ENCODE measurements around the gene BCAS1.

The BCAS1 gene

DNA sequence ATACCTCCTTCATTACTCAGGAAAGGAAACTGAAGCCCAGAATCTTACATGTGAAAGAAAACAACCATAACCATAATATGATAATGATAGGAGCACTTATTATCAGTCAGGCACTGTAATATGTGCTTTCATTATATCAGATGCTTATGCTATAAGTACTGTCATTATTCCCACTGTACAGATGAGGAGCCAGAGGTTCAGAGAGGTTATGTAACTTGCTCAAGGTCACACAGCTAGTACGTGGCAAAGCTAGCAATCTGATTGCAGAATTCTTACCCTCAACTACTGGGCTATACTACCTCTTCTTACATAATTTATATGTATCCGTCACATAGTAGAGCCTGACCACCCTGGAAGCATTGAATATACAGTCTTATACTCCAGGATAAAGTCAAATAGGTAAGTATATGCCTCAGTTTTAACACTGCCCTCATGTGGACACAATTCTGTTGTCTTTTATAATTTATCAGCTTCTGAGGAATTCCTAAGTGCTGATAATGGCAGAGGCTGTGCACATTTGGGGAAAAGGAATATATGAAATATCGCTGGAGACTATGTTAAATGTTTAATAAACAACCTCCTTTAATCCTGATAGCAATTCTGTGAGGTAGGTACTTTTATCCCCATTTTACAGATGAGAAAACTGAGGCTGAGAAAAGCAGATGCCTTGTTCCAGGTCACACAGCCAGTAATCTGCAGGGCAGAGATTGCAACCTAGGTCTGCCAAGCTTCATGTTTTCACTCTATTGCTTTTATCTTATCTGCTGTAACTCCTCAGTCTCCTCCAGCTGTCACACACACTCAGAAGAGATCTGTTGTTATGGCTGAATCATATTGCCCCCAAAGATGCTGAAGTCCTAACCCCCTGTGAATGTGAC lies 13.4 kb downstream of the BCAS1 start:
- DNase-seq (no peak), ATAC-seq (ENCODE audit: insufficient read depth, low read depth) (no peak)
- H3K4me1 ChIP-seq (ENCODE audit: insufficient read depth, low read length) = no peaks in the 10 kb centered on the region
- no peak overlapping the region for H2AFZ ChIP-seq (ENCODE audit: low read depth, low read length)
- TF ChIP-seq EZH2 (IDR thresholded peaks at IDR 0.05; ENCODE audit: borderline replicate concordance, low read depth, low read length, severe bottlenecking) = no peak
- TF ChIP-seq, protein P1, sequence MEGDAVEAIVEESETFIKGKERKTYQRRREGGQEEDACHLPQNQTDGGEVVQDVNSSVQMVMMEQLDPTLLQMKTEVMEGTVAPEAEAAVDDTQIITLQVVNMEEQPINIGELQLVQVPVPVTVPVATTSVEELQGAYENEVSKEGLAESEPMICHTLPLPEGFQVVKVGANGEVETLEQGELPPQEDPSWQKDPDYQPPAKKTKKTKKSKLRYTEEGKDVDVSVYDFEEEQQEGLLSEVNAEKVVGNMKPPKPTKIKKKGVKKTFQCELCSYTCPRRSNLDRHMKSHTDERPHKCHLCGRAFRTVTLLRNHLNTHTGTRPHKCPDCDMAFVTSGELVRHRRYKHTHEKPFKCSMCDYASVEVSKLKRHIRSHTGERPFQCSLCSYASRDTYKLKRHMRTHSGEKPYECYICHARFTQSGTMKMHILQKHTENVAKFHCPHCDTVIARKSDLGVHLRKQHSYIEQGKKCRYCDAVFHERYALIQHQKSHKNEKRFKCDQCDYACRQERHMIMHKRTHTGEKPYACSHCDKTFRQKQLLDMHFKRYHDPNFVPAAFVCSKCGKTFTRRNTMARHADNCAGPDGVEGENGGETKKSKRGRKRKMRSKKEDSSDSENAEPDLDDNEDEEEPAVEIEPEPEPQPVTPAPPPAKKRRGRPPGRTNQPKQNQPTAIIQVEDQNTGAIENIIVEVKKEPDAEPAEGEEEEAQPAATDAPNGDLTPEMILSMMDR (IDR thresholded peaks at IDR 0.05; ENCODE audit: borderline replicate concordance, extremely low read depth, low read length, poor library complexity, severe bottlenecking) = peak; percentile 10
- no peak overlapping the region for H3K4me2 ChIP-seq (ENCODE audit: insufficient read depth, low read length)
- no peak overlapping the region for H3K9ac ChIP-seq (ENCODE audit: low read depth, low read length)
- H3K27ac ChIP-seq (ENCODE audit: low read length) = no peak overlapping the region
- H4K20me1 ChIP-seq (ENCODE audit: insufficient read depth, low read length) = no peaks in the 10 kb centered on the region
- H3K9me3 ChIP-seq (ENCODE audit: insufficient read depth, low read length, severe bottlenecking) = no peaks in the 10 kb centered on the region
- no peaks in the 10 kb centered on the region for H3K27me3 ChIP-seq (ENCODE audit: insufficient read depth, low read length, poor library complexity)
- H3K4me3 ChIP-seq (ENCODE audit: low read depth in 1 of 2, low read length in 2 of 2) = no peak overlapping the region
- H3K36me3 ChIP-seq (ENCODE audit: insufficient read depth, low read length) = no peaks in the 10 kb centered on the region
- no peaks in the 10 kb centered on the region for H3K79me2 ChIP-seq (ENCODE audit: insufficient read depth, low read length)

GRCh38 chr20:54054516-54054915 lies 15.9 kb downstream of the BCAS1 start:
- Histone ChIP-seq H3K4me1 (ENCODE audit: insufficient read depth, low read length) (no peaks in the 10 kb centered on the region), H3K4me3 (ENCODE audit: low read depth in 1 of 2, low read length in 2 of 2) (no peak overlapping the region), H3K36me3 (ENCODE audit: insufficient read depth, low read length) (no peaks in the 10 kb centered on the region), H3K79me2 (ENCODE audit: insufficient read depth, low read length) (no peaks in the 10 kb centered on the region), H3K9ac (ENCODE audit: low read depth, low read length) (no peak overlapping the region), H2AFZ (ENCODE audit: low read depth, low read length) (no peak overlapping the region), H3K9me3 (ENCODE audit: insufficient read depth, low read length, severe bottlenecking) (no peaks in the 10 kb centered on the region), H3K4me2 (ENCODE audit: insufficient read depth, low read length) (no peak overlapping the region), H4K20me1 (ENCODE audit: insufficient read depth, low read length) (no peaks in the 10 kb centered on the region), H3K27me3 (ENCODE audit: insufficient read depth, low read length, poor library complexity) (peaks cover 11% of the 10 kb centered on the region), H3K27ac (ENCODE audit: low read length) (no peak overlapping the region)
- ATAC-seq (ENCODE audit: insufficient read depth, low read depth) = no peak
- TF ChIP-seq, protein P1 (IDR thresholded peaks at IDR 0.05; ENCODE audit: borderline replicate concordance, extremely low read depth, low read length, poor library complexity, severe bottlenecking) = no peak
- no peak for TF ChIP-seq EZH2 (IDR thresholded peaks at IDR 0.05; ENCODE audit: borderline replicate concordance, low read depth, low read length, severe bottlenecking)
- no peak for DNase-seq

DNA sequence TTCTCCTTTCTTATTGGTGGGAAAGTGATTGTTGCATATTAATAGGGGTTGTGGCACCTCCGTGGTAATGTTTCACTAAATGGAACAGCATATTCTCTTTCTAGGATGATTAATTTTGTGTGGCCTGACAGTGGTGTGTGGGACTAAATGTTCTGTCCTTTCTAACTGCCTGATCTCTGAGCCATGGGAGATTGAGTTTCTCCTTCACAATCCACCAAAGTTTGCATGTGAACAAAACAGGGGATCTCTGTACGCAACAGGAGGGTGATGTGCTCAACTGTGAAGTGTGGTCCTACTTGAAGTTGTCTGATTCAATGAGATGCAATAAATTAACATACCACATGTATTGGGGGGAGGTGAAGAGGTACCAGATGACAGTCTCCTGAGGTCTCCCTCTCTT lies 19.3 kb downstream of the BCAS1 start:
- Histone ChIP-seq H3K79me2 (ENCODE audit: insufficient read depth, low read length) (no peaks in the 10 kb centered on the region), H3K9ac (ENCODE audit: low read depth, low read length) (no peak overlapping the region), H4K20me1 (ENCODE audit: insufficient read depth, low read length) (no peaks in the 10 kb centered on the region), H3K27ac (ENCODE audit: low read length) (no peak overlapping the region), H3K4me3 (ENCODE audit: low read depth in 1 of 2, low read length in 2 of 2) (no peak overlapping the region), H2AFZ (ENCODE audit: low read depth, low read length) (no peak overlapping the region), H3K9me3 (ENCODE audit: insufficient read depth, low read length, severe bottlenecking) (no peaks in the 10 kb centered on the region), H3K4me2 (ENCODE audit: insufficient read depth, low read length) (no peak overlapping the region), H3K36me3 (ENCODE audit: insufficient read depth, low read length) (no peaks in the 10 kb centered on the region), H3K27me3 (ENCODE audit: insufficient read depth, low read length, poor library complexity) (peaks cover 11% of the 10 kb centered on the region), H3K4me1 (ENCODE audit: insufficient read depth, low read length) (no peaks in the 10 kb centered on the region)
- DNase-seq (no peak), ATAC-seq (ENCODE audit: insufficient read depth, low read depth) (no peak)
- TF ChIP-seq EZH2 (IDR thresholded peaks at IDR 0.05; ENCODE audit: borderline replicate concordance, low read depth, low read length, severe bottlenecking) = no peak

- H4K20me1 ChIP-seq (ENCODE audit: insufficient read depth, low read length) = no peaks in the 10 kb centered on the region
- H2AFZ ChIP-seq (ENCODE audit: low read depth, low read length) = no peak overlapping the region
- H3K9ac ChIP-seq (ENCODE audit: low read depth, low read length) = no peak overlapping the region
- no peaks in the 10 kb centered on the region for H3K9me3 ChIP-seq (ENCODE audit: insufficient read depth, low read length, severe bottlenecking)
- no peak overlapping the region for H3K27ac ChIP-seq (ENCODE audit: low read length)
- DNase-seq = no peak
- no peak overlapping the region for H3K4me2 ChIP-seq (ENCODE audit: insufficient read depth, low read length)
- H3K36me3 ChIP-seq (ENCODE audit: insufficient read depth, low read length) = no peaks in the 10 kb centered on the region
- no peaks in the 10 kb centered on the region for H3K79me2 ChIP-seq (ENCODE audit: insufficient read depth, low read length)
- no peak overlapping the region for H3K4me3 ChIP-seq (ENCODE audit: low read depth in 1 of 2, low read length in 2 of 2)
- no peaks in the 10 kb centered on the region for H3K4me1 ChIP-seq (ENCODE audit: insufficient read depth, low read length)
- no peak for ATAC-seq (ENCODE audit: insufficient read depth, low read depth)
- H3K27me3 ChIP-seq (ENCODE audit: insufficient read depth, low read length, poor library complexity) = peaks cover 11% of the 10 kb centered on the region
- TF ChIP-seq EZH2 (IDR thresholded peaks at IDR 0.05; ENCODE audit: borderline replicate concordance, low read depth, low read length, severe bottlenecking) = no peak
- TF ChIP-seq, protein P1 (IDR thresholded peaks at IDR 0.05; ENCODE audit: borderline replicate concordance, extremely low read depth, low read length, poor library complexity, severe bottlenecking) = no peak
These were observed 21.4 kb downstream of the BCAS1 start for GRCh38 chr20:54048891-54049545.

All from DND-41 (cell line).